Vagina (tissue), 2 donors: ENCODE results near the gene TIMP3. TPM values are rescaled to one million over a fixed set of nuclear protein-coding genes. Genes with fewer than 3 reads are reported as not detected.

ENCODE experiments used
- DNase-seq, 2 donors: peaks; one replicate each; pipeline ENCODE4 v3.0.0-alpha.2; 2017; ENCODE audit errors: extremely low spot score in 2 of 2
- H3K27ac ChIP-seq: fragments of 200-600 bp; sonication (generic); one replicate; pipeline ENCODE4 v1.5.1; 2019
- H3K27me3 ChIP-seq: fragments of 200-600 bp; sonication (generic); one replicate; pipeline ENCODE4 v1.5.1; 2019
- H3K36me3 ChIP-seq, 2 donors: fragments of 200-600 bp; sonication (generic); one replicate each; pipeline ENCODE4 v1.5.1; 2017 to 2019
- H3K4me1 ChIP-seq: fragments of 200-600 bp; sonication (generic); one replicate; pipeline ENCODE4 v1.5.1; 2019
- H3K4me3 ChIP-seq, 2 donors: fragments of 200-600 bp; sonication (generic); 1 replicate in 1 of 2; 2 replicates in 1 of 2; pipeline ENCODE4 v1.5.1; 2016 to 2019
- H3K9me3 ChIP-seq: fragments of 200-600 bp; sonication (generic); one replicate; pipeline ENCODE4 v1.5.1; 2019
- POLR2A ChIP-seq, 2 donors: fragments of 450-650 bp; IDR thresholded peaks; one replicate each; pipeline ENCODE4 v1.6.1; 2017; ENCODE audit warnings: antibody characterized with exemption in 2 of 2, mild to moderate bottlenecking in 2 of 2, moderate library complexity in 2 of 2
- POLR2AphosphoS5 ChIP-seq, 2 donors: sonication (generic); formaldehyde crosslinking; IDR thresholded peaks; one replicate each; pipeline ENCODE4 v1.9.0; 2017; ENCODE audit warnings: antibody characterized with exemption in 2 of 2, mild to moderate bottlenecking in 2 of 2, low read depth in 1 of 2; ENCODE audit not compliant: insufficient read depth in 1 of 2
- intact Hi-C: fragments of 100-400 bp; cut with DNase I; formaldehyde crosslinking; loops from one replicate; pipeline ENCODE4 v1.15.1; 2023
- total RNA-seq: library from RNA; depleted of rRNA; stranded (reverse); fragments of >200 nt; gene quantifications from one replicate; pipeline ENCODE4 v1.2.3, GENCODE V29; 2016
- TF ChIP-seq, protein P1 (sequence below), 3 experiments: fragments of 450-650 bp in 2 of 3; fragments of 200-600 bp in 1 of 3; sonication (generic) in 1 of 3; IDR thresholded peaks; one replicate each; pipeline ENCODE4 v1.5.1; 2017 to 2019; ENCODE audit warnings: antibody characterized with exemption in 3 of 3, mild to moderate bottlenecking in 2 of 3, moderate library complexity in 2 of 3

TIMP3 gene
- total RNA-seq, 1 donor from 2014 or later: 262 TPM

DNA sequence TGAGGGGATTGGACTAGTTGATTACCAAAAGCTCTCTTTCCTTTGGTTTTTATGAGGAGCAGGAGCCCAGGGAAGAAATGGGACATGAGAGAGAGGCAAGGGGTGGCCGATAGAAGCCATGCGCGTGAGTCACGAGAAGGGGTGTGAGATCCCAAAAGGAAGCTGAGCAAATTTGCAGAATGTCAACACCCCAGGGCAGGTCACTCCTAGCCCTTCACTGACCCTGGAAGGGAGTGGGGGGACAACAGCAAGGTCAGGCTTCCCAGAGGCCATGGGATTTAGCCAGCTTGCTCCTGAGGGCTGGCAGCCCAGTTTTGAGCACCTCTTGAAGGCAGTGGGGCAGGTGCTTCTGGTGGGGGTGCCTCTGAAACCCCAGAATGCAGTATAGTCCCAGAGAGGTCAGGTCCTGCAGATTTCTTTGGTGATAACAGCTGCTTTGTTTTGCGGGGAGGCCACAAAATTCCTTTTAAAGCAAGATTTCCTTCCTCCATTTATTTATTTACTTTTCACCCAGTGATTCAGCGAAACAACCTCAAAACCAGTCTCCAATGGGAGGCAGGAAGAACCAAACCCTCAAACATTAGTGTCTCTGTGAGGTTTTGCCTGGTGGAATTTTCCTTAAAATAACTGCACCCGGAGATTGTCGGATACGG is 40.1 kb upstream of the TIMP3 start:
- Histone ChIP-seq H3K36me3 (no peaks in the 10 kb centered on the region), H3K4me1 (peaks cover 20% of the 10 kb centered on the region), H3K9me3 (no peaks in the 10 kb centered on the region), H3K4me3 (no peak overlapping the region), H3K27ac (peak overlapping the region; percentile 60), H3K27me3 (no peaks in the 10 kb centered on the region)
- no peak for DNase-seq
- intact Hi-C loops: no loop called here
- TF ChIP-seq POLR2AphosphoS5 (IDR thresholded peaks at IDR 0.05; ENCODE audit: insufficient read depth in 1 of 2, low read depth in 1 of 2): peak in 1 of 2 donors; percentile 31
- TF ChIP-seq, protein P1, sequence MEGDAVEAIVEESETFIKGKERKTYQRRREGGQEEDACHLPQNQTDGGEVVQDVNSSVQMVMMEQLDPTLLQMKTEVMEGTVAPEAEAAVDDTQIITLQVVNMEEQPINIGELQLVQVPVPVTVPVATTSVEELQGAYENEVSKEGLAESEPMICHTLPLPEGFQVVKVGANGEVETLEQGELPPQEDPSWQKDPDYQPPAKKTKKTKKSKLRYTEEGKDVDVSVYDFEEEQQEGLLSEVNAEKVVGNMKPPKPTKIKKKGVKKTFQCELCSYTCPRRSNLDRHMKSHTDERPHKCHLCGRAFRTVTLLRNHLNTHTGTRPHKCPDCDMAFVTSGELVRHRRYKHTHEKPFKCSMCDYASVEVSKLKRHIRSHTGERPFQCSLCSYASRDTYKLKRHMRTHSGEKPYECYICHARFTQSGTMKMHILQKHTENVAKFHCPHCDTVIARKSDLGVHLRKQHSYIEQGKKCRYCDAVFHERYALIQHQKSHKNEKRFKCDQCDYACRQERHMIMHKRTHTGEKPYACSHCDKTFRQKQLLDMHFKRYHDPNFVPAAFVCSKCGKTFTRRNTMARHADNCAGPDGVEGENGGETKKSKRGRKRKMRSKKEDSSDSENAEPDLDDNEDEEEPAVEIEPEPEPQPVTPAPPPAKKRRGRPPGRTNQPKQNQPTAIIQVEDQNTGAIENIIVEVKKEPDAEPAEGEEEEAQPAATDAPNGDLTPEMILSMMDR (IDR thresholded peaks at IDR 0.05): no peak

GRCh38 chr22:32764330-32765131 is 37.0 kb upstream of the TIMP3 start:
- H3K36me3 ChIP-seq: no peaks in the 10 kb centered on the region
- peaks cover 20% of the 10 kb centered on the region for H3K4me1 ChIP-seq
- H3K27ac ChIP-seq: peak overlapping the region; percentile 70
- no peak for DNase-seq
- no peak overlapping the region for H3K4me3 ChIP-seq
- TF ChIP-seq POLR2A (IDR thresholded peaks at IDR 0.05): no peak
- TF ChIP-seq POLR2AphosphoS5 (IDR thresholded peaks at IDR 0.05; ENCODE audit: insufficient read depth in 1 of 2, low read depth in 1 of 2): peak in 1 of 2 donors; percentile 74
- TF ChIP-seq, protein P1 (IDR thresholded peaks at IDR 0.05): no peak
- H3K9me3 ChIP-seq: no peaks in the 10 kb centered on the region
- no peaks in the 10 kb centered on the region for H3K27me3 ChIP-seq
- intact Hi-C loops: no loop called here

DNA sequence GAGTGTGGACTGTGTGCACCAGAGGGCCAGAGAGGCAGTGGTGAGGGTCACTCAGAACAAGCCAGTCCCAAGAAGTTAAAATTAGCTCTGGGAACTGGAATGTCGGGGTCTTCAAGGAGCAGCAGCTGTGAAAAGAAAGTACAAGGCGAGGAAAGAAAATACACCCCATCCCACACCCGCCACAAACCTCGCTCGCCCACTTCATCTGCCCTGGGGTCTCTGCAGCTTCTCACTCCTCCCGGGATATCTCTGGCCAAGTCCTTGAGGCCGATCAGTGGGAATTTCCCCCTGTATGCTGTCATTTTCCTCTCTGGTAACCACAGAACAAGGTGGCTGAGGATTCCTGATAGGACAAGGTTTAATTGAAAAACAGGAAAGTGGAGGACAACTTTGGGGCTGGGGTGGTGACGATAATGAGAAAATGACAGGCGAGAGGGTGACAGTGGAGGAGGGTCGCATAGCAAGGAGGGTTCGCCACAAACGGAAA is 36.3 kb upstream of the TIMP3 start:
- H3K9me3 ChIP-seq: no peaks in the 10 kb centered on the region
- peak overlapping the region; percentile 70 for H3K27ac ChIP-seq
- H3K4me1 ChIP-seq: peaks cover 18% of the 10 kb centered on the region
- intact Hi-C loops: no loop called here
- no peak overlapping the region for H3K4me3 ChIP-seq
- H3K36me3 ChIP-seq: no peaks in the 10 kb centered on the region
- DNase-seq: no peak
- no peak for TF ChIP-seq POLR2A (IDR thresholded peaks at IDR 0.05)
- TF ChIP-seq POLR2AphosphoS5 (IDR thresholded peaks at IDR 0.05; ENCODE audit: insufficient read depth in 1 of 2, low read depth in 1 of 2): no peak
- TF ChIP-seq, protein P1 (IDR thresholded peaks at IDR 0.05): no peak
- no peaks in the 10 kb centered on the region for H3K27me3 ChIP-seq

DNA sequence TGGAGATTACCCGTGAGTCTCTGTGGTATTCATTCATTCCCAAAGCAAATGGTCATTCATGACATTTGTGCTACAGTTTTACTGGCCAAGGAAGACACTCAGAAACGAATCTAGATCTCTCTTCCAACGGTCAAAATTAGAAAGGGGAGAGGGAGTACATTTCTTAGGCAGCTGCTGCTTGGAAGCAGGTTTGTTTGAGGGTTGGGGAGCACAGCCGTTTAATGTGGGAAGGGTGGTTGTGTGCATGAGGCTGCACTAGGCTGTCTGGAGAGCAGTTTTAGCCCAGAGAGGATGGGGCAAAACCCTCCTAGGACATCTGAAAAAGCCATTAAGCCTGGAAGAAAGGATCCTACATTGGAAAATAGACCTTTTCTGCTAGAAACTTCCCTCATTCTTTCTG is 29.7 kb upstream of the TIMP3 start:
- H3K36me3 ChIP-seq: no peaks in the 10 kb centered on the region
- no peaks in the 10 kb centered on the region for H3K27me3 ChIP-seq
- intact Hi-C loops: no loop called here
- no peaks in the 10 kb centered on the region for H3K9me3 ChIP-seq
- DNase-seq: no peak
- TF ChIP-seq POLR2AphosphoS5 (IDR thresholded peaks at IDR 0.05; ENCODE audit: insufficient read depth in 1 of 2, low read depth in 1 of 2): no peak
- TF ChIP-seq, protein P1 (IDR thresholded peaks at IDR 0.05): no peak
- TF ChIP-seq POLR2A (IDR thresholded peaks at IDR 0.05): no peak
- H3K4me1 ChIP-seq: no peaks in the 10 kb centered on the region
- H3K4me3 ChIP-seq: no peak overlapping the region
- no peak overlapping the region for H3K27ac ChIP-seq

DNA sequence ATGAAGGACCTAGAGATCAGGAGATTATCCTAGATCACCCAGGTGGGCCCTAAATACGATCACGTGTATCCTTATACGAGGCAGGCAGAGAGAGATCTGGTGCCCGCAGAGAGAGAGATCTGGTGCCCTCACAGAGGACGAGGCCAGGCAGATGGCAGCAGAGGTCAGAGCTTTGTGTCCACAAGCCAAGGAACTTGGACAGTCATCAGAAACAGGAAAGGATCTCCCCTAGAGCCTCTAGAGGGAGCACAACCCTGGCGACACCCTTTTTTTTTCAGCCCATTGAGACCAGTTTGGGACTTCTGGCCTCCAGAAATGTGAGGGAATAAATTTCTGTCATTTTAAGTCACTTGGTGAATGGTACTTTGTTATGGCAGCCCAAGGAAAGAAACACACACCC is 25.5 kb upstream of the TIMP3 start:
- TF ChIP-seq, protein P1 (IDR thresholded peaks at IDR 0.05): no peak
- TF ChIP-seq POLR2A (IDR thresholded peaks at IDR 0.05) (no peak), POLR2AphosphoS5 (IDR thresholded peaks at IDR 0.05; ENCODE audit: insufficient read depth in 1 of 2, low read depth in 1 of 2) (no peak)
- H3K4me1 ChIP-seq: peaks cover 8% of the 10 kb centered on the region
- no peak overlapping the region for H3K4me3 ChIP-seq
- H3K9me3 ChIP-seq: no peaks in the 10 kb centered on the region
- DNase-seq: no peak
- H3K27ac ChIP-seq: no peak overlapping the region
- H3K36me3 ChIP-seq: no peaks in the 10 kb centered on the region
- intact Hi-C loops: no loop called here
- no peaks in the 10 kb centered on the region for H3K27me3 ChIP-seq
